CD4-positive, alpha-beta T cell treated with Interleukin-1 beta for 1 hour (primary cell): Measurements from ENCODE around the gene HELT.
"Not testable (repeated sequence)": the region's sequence is repeated elsewhere in the genome, so short reads cannot be mapped to it uniquely, and the experiment has no call there.

Experiments used
- DNase-seq, 2 donors: peaks; one replicate each; pipeline ENCODE4 v3.0.0-alpha.2; 2020 to 2022

HELT gene

GRCh38 chr4:185017964-185018772 is at the start of gene HELT:
Gene HELT (plus strand): TSS chr4:185018490. CDS start chr4:185018929, 439 bp downstream.
- DNase-seq: no peak

- DNase-seq: no peak
Measured at GRCh38 chr4:184968784-184969201, 49.5 kb upstream of the HELT start.

- DNase-seq: no peak
Measured at GRCh38 chr4:184969610-184970009, 48.7 kb upstream of the HELT start.

- no peak for DNase-seq
Measured at GRCh38 chr4:184972991-184973390, 45.3 kb upstream of the HELT start.

GRCh38 chr4:184976348-184976747 is 41.9 kb upstream of the HELT start:
- not testable (repeated sequence) for DNase-seq

- DNase-seq: no peak
Measured at GRCh38 chr4:184977747-184978146, 40.5 kb upstream of the HELT start.

- DNase-seq: no peak
Measured at GRCh38 chr4:184978211-184978610, 40.1 kb upstream of the HELT start.

- no peak for DNase-seq
Measured at GRCh38 chr4:184979461-184980124, 38.7 kb upstream of the HELT start.

GRCh38 chr4:184980261-184980660 is 38.0 kb upstream of the HELT start:
- DNase-seq: no peak

- DNase-seq: peak; percentile 56 to 62
Measured at GRCh38 chr4:184983672-184984356, 34.5 kb upstream of the HELT start.

- DNase-seq: no peak
Measured at GRCh38 chr4:184987493-184988031, 30.7 kb upstream of the HELT start.

GRCh38 chr4:184988611-184989010 is 29.7 kb upstream of the HELT start:
- no peak for DNase-seq

GRCh38 chr4:184989283-184989682 is 29.0 kb upstream of the HELT start:
- DNase-seq: not testable (repeated sequence)

- not testable (repeated sequence) for DNase-seq
Measured at GRCh38 chr4:184990131-184990530, 28.2 kb upstream of the HELT start.

- DNase-seq: no peak
Measured at GRCh38 chr4:184991860-184992259, 26.4 kb upstream of the HELT start.

GRCh38 chr4:184992422-184992821 is 25.9 kb upstream of the HELT start:
- DNase-seq: no peak

- DNase-seq: no peak
Measured at GRCh38 chr4:184993247-184993646, 25.0 kb upstream of the HELT start.

- DNase-seq: no peak
Measured at GRCh38 chr4:184994010-184994622, 24.2 kb upstream of the HELT start.

- DNase-seq: no peak
Measured at GRCh38 chr4:184994623-184995010, 23.7 kb upstream of the HELT start.

GRCh38 chr4:184997656-184998055 is 20.6 kb upstream of the HELT start:
- not testable (repeated sequence) for DNase-seq

- DNase-seq: no peak
Measured at GRCh38 chr4:185002784-185003183, 15.5 kb upstream of the HELT start.

- DNase-seq: no peak
Measured at GRCh38 chr4:185003596-185004351, 14.5 kb upstream of the HELT start.
